NCI-H1417 treated with DMSO at 0.1 percent for 48 hours (cell line): ENCODE data around the gene BIVM.
"Not testable (repeated sequence)": the region's sequence is repeated elsewhere in the genome, so short reads cannot be mapped to it uniquely, and the experiment has no call there.

Experiments used
- DNase-seq: peaks from one replicate; lab custom pipeline; 2025; lab: John Stamatoyannopoulos, UW

BIVM gene, protein sequence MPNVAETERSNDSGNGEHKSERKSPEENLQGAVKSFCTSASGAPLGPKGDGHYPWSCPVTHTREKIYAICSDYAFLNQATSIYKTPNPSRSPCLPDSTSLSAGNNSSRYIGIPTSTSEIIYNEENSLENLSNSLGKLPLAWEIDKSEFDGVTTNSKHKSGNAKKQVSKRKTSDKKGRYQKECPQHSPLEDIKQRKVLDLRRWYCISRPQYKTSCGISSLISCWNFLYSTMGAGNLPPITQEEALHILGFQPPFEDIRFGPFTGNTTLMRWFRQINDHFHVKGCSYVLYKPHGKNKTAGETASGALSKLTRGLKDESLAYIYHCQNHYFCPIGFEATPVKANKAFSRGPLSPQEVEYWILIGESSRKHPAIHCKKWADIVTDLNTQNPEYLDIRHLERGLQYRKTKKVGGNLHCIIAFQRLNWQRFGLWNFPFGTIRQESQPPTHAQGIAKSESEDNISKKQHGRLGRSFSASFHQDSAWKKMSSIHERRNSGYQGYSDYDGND

DNA sequence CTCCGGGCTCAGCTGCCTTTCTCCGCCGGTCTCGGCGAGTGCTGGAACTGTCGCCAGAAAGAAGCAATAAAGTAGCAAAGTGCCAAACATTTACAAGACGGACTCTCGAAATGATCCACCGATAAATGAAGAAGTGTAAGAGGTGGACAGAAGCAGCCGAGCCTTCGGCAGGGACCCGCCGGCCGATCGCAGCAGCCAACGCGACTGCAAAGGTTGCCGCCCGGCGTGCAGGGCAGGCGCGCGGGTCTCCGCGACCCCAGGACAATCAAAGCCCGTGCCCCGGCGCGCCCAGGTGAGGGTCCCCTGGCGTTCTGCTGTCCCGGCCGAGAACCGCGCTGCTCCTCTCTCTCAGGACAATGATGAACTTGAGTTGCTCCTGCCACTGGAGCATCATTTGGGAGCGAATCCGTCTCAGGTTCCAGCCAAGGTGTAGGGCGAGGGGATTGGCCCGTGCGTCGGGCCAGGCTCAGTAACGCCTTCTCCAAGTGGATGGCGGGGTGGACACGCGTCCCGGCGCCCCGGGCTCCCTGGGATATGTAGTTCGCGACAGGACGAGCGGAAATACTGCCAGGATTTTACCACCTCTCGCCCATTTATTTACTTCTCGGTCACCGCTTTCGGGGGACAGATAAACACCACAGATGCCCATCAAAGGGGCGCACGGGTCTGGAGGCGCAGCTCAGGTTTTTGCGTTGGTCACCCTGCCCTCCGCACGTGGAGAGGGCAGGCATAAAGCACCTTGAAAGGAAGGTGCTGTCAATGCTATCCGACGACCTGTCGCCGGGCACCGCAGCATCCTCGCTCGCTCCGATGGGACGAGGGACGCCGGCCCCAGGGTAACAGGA is at the start of gene BIVM, which contains the start of gene POGLUT2:
BIVM (plus strand) TSS at position 539 of the 845 bp plus-strand sequence. CDS start 8,149 bp downstream, outside the sequence.
POGLUT2 (minus strand) TSS at position 396 of the 845 bp plus-strand sequence; CDS start at position 90, 306 bp downstream.
- DNase-seq: peak; percentile 64

DNA sequence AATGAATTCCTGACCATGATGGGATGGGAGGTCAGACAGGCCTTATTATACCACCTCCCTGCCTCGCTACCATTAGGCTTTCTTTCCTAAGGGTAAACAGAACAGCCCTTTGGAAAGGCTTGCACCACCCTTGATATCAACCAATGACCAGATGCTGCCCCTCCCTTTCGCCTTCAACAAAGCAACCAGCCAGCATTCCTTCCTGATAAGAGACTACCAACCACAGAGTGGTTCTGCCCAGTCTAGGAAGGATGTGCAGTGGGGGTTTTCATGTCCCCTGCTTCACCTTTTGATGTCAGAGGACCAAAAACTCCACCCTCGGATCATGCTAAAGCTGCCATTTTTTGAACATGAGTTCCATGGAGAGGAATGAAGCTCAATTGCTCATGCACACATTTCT is 47.0 kb upstream of the BIVM start:
- DNase-seq: no peak

DNA sequence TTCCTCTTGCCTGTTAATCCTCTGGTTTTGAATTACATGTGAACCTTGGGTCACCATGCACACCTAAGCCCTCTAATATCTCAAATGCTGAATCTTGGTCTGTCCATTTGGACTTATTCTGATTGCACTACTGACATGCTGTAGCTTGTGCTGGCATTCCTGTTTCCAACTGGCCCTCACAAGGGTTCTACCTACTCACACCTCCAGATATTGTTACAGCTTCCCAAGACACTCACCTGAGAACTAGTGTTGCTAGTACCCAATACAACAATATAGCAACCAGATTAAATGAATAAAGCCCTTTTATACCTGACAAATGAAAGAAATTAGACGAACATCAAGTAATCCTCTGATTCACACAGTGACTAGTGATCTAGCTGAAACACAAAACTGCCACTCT is 41.9 kb upstream of the BIVM start:
- no peak for DNase-seq

DNA sequence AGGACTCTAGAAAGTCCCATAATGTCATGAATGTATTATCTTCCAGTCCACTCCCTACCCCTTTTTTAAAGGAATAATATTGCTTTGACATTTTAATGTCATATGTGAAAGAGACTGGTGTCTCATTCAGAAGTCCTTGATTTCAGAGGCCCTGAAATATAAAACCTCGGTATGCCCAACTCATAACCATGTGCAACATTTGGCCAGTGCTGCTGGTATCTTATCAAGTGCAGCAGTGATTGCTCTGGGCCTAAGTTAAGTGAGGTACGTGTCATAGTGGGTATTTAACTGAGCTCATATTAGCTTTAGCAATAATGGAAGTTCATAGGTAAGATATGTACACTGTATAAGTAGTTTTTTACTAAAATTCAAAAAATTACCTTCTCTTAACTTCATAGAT is 40.1 kb upstream of the BIVM start:
- DNase-seq: no peak

DNA sequence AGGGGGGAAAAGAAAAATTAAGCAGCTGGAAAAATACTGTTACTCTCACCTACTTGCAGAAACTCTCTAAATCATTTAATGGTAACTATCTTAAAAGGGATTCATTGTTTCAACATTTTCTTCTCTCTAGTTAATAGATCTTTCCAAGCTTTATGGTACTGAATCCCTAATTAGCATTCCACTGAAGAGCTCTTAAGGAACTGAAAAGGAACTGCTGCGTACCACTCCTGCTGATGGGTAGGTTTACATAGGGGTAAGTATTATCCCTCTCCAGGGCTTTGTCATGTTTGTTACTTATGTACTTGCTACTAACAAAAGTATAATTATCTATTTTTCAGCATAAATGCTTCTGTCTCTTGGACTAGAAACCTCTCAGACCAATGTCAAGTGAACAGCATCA is 37.8 kb upstream of the BIVM start:
- no peak for DNase-seq

DNA sequence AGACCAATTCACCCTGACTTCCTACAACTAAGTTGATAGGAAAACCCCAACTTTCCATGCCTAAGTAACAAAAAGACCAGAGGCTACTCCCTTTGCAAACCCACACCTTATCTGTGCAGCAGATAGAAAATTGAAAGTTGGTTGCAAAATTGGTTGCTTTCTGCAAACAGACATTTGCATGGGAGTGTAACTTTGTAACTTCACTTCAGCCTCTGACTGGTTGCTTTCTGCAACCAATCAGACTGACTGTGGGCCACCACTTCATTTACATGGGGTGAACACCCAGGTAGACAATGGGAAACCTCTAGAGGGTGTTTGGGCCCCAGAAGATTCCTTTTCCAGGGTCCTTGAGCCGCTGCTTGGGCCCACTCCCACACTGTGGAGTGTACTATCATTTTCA is 35.2 kb upstream of the BIVM start:
- no peak for DNase-seq

DNA sequence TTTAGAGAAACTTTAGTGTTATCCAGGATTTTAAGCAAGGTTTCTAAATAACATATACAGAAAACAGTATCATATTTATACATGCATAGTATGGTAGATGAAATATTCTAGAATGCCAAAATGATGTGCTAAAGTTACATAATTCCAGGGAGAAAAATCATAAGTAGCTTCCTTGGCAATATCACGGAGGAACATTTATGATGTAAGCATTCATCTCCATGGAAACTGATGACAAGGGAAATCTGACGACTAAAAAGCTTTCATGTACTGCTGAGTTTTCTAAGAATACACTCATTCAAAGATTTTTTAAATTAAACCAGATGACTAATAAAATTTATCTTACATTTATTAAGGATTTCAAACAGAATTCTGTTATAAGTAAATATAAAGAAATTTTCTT is 30.0 kb upstream of the BIVM start:
- no peak for DNase-seq

DNA sequence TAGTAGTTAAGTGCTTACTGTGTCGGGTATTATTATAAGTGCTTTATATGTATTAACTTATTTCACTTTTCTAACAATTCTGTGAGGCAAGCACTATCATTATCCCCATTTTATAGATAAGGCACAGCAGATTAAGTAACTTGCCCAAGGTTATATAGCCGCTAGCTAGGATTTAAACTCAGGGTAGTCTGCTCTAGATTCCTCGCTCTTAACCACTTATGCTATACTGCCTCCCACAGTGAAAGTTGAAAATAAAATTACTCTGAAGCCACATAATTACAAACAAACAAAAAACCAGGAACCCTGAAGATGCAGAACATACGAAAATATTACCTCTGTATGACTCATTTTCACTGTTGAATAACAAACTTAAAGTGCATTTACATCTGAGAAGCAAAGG is 29.2 kb upstream of the BIVM start:
- DNase-seq: no peak

DNA sequence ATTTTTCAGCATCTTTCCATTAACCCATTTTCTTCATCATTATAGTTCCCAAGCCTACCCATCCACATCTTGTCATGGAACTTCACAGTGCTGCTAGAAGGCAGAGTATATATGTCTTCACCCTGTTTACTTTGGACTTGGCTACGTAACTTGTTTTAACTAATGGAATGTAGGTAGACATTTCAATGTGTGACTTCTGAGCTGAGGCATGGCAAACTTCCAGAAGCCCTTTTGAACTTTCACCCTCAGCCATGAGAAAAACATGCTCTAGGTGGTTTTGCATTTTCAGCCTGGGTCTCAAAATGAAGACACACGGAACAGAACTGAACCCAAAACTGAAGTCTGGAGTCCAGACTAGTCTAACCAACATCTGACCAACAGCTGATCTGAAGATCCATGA is 28.5 kb upstream of the BIVM start:
- DNase-seq: no peak

DNA sequence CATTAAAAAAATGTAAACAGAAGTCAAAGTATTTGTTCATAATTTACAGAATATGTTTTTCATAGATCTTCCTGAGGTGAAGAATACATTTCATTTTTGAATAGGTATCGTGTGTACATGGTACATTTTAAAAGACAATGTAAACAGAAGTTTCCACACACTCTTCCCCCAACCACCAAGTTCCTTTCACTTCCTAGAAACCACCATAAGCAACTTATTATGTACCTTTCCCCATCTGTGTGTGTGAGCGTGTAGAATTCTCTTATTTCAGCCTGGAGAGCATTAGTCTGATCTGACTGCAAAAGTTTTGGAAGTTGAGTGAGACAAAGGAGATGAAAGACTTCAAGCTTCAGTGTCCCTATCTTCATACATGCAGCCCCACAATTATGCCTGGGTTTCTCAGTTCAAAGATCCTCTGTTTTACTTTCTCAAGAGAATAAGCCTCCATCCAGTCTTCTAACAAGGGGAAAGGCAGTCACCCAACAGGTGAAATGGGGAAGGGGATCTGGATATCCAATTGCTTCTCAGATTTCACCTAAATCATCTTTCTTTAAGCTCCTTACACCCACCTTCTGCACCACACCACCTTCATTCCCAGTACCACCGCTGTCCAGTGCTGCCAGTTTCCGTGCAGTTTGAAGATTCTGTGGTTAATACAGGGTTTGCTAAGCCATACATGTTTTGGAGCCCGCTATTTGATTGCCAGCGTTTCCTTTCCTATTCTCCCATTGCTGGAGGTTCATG is 27.4 kb upstream of the BIVM start:
- no peak for DNase-seq

DNA sequence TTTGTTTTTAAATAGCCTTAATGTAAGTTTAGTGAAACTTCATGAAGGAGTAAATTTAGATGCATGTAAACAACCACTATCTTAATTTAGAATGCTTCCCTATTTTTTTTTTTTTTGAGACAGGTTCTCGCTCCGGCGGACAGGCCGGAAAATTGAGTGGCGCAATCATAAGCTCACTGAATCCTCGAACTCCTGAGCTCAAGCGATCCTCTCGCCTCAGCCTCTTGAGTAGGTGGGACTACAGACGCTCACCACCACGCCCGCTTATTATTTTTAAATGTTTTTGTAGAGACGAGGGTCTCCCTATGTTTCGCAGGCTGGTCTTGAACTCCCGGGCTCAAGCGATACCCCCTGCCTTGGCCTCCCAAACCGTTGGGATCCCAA is 26.9 kb upstream of the BIVM start:
- no peak for DNase-seq

DNA sequence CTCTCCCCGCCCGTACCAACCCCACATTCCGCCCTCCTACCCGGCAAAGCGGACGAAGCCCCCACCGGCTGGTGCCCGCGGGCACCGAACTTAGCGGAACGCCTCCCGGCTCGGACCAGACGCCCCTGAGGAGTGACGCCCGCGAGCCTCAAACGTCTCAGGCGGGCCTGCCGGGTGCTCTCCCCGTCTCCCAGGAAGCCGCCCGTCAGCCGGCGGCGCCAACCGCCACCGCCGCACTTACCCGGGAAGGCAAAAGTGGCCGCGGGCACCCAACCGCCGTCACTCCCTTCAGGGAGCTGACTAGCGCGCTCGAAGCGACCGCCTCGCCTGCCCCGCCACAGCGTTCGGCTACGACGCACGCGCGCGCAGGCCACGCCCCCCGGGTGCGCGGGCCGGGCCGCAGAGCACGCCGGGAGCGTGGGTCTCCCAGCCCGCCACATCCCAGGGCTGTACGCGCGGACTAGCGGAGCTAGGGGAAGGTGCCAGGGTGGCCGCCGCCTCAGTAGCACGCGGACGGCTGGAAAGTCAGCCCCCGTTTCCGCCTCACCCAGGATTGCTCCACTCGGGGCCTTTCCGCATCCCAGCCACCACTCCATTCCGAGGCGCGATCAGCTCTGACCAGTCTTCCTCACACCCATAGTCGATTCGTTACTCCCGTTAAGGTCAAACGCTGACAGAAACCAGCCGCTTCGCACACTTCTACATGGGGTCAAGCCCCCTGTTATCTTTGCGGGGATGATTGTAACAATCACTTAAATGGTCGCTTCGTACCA is 25.3 kb upstream of the BIVM start, which contains the start of gene TEX30:
TEX30 (minus strand) TSS at position 346 of the 773 bp plus-strand sequence. CDS start 3,760 bp downstream, outside the sequence.
- DNase-seq: peak; percentile 82

DNA sequence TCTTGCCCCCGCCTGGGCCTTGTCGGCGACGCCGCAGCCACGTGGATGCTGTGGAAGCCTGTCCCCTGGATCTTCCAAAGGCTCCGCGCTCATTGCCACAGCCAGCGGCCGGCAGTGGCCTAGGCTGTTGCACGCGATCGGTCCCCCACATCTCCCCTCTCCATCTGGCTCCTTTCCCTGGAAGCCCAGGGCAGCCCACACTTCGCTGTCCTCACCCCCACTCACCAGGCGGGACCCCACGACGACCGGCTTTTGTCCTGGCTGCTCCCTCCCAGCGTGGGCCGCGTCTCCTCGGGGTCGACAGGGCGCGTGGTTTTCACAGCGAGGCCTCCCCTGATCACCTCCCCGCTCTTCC is 24.7 kb upstream of the BIVM start:
- no peak for DNase-seq

DNA sequence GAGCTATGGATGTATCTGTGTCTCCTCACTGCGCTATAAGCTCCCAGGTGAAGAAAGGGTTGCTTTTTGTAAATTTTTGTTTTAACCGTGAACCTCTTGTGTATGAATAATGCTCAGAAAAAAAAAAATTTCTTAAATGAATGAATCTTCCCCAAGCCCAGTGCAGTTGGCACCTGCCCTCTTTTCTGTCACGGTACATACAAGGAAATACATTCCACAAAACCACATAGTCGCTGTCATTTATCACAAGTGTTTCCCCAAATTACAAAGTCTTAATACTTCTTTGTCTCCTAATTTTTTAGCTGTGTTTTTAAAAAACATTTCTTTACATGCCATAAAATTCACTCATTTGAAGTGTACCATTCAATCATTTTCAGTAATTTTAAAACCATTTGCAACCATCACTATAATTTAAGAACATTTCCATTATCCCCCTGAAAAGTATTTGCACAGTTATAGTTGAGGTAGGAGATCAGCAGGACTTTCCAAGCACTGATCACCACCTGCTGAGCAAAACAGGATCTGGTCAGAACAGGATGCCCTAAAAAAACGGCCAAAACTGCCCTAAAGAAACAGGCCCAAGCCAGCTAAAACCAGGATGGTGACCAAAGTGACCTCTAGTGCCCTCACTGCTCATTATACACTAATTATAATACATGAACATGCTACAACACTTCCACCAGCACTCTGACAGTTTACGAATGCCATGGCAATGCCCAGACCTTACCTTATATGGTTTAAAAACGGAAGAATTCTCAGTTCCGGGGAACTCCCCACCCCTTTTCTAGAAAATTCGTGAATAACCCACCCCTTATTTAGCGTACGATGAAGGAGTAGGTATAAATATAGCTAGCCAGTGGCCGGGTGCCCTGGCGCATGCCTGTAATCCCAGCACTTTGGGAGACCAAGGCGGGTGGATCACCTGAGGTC is 24.1 kb upstream of the BIVM start:
- no peak for DNase-seq

DNA sequence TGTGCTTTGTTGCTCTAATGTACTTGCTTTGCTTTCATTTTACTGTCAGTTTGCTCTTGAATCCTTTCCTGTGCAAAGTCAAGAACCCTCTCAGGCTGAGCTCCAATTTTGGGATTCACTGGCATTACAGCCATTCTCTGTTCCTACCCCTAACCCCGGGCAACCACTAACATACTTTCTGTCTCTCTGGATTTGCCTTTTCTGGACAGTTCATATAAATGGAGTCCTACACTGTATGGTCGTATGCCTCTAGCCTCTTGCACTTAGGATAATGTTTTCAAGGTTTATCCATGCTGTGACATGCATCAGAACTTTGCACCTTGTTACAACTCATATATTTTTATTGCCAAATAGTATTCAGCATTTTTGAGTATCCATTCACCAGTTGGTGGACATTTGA is 22.6 kb upstream of the BIVM start:
- no peak for DNase-seq

DNA sequence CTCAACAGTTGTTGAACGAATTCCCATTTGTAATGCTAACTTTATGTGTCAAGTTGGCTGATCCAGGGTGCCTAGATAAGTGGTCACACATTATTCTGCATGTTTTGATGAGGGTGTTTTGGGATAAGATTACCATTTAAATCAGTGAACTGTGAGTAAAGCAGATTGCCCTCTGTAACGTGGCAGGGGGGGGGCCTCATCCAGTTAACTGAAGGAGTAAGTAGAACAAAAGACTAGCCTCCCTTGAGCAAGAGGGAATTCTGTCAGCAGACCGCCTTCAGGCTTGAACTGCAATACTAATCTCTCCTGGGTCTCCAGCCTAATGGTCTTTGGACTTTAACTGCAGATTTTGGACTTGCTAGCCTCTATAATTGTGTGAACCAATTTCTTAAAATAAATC is 21.2 kb upstream of the BIVM start:
- no peak for DNase-seq

DNA sequence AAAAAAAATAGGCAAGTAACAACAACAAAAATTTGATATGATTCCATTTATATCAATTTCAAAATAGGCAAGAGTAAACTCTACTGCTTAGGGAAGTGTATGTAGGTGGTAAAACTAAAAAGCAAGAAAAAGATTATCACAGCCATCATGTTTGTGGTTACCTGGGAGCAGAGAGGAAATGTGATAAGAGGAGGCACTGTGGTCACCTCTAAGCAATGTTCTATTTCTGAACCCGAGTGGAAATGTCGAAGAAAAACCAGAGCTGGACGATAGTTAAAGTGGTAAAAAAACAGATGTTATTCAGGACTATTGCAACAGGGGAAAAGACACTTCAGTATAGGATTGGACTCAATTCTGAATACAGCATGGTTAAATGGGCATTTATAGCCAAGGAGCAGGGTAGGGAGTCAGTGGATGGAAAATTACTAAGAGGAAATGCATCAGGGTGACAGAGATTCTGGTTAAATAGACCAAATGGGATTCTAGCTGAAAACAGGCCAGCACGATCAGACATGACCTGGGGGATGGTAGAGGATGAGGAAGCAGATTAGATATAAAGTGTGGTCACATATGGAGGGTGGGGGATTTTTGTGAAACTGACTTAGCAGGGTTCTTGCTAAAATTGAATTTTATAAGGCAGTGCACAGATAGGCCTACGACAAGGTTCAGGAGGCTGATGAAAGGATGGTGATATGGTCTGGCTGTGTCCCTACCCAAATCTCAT is 19.3 kb upstream of the BIVM start:
- no peak for DNase-seq

DNA sequence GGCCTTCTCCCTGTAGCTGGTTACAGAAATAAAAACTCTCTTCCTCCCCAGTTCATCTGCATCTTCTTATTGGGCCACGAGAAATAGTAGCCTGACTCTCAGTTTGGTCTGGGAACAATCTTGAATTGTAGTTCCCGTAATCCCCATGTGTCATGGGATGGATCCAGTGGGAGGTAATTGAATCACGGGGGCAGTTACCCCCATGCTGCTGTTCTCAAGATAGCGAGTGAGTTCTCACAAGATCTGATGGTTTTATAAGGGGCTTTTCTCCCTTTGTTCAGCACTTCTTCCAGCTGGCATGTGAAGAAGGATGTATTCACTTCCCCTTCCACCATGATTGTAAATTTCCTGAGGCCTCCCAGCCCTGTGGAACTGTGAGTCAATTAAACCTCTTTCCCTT is 18.3 kb upstream of the BIVM start:
- DNase-seq: not testable (repeated sequence)

DNA sequence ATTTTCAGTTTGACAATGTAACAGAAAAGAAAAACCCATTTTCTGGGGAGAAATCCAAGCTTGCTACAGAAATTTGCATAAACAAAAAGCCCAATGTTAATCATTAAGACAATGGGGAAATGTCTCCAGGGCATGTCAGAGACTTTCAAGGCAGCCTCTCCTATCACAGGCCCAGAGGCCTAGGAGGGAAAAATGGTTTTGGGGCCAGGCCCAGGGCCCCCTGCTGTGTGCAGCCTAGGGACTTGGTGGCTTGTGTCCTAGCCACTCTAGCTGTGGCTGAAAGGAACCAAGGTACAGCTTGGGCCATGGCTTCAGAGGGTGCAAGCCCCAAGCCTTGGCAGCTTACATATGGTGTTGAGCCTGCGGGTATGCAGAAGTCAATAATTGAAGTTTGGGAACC is 17.3 kb upstream of the BIVM start:
- no peak for DNase-seq

DNA sequence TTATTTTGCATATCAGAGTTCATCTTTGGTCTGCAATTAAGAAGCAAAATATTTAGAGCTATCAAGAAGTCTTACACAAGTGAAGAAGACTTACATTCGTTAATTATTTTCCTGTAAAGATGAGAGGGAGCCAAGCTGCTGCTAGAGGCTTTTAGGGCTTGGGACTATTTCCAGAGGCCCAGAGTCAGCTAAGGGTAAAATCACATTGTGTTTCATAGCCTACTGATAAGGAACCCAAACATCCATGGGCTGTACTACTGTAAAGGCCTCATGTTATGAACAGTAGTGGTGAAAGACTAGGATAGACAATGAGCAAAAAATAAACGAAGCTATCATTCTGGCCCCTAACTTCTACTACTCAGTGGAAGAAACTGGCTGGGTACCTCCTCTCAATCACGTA is 14.4 kb upstream of the BIVM start:
- no peak for DNase-seq
